ENCODE data around the gene COPG2.
A peak's percentile ranks its signal among the peaks of the same experiment; 100 is the strongest.
"Not testable (repeated sequence)": the region's sequence is repeated elsewhere in the genome, so short reads cannot be mapped to it uniquely, and the experiment has no call there.

The COPG2 gene

GRCh38 chr7:130695840-130696239 is 27.3 kb upstream of the COPG2 start:
- H3K9me3 ChIP-seq (ENCODE audit: control insufficient read depth, insufficient read depth, low read length), result no peaks in the 10 kb centered on the region
- H3K9me2 ChIP-seq (replicated peaks; ENCODE audit: control insufficient read depth, low read length), result no peaks in the 10 kb centered on the region
- 0 out of 2 replicates have a peak, but pooled peaks cover 6% of the 10 kb centered on the region for H3K27me3 ChIP-seq (ENCODE audit: control insufficient read depth, low read length)
- H4K20me1 ChIP-seq (ENCODE audit: control insufficient read depth, insufficient read depth, low read depth, low read length), result no peaks in the 10 kb centered on the region
- no peaks in the 10 kb centered on the region for H3K79me2 ChIP-seq (ENCODE audit: control insufficient read depth, low read length)
- no peak overlapping the region for H3K27ac ChIP-seq (ENCODE audit: low read depth, low read length)
- no peak overlapping the region for H3K4me2 ChIP-seq (ENCODE audit: low read length)
- H3K36me3 ChIP-seq (ENCODE audit: control insufficient read depth, low read length), result no peaks in the 10 kb centered on the region
- TF ChIP-seq EZH2phosphoT487 (IDR thresholded peaks at IDR 0.05; ENCODE audit: borderline replicate concordance, low read length) (no peak), CTCF (IDR thresholded peaks at IDR 0.05; ENCODE audit: low read depth, low read length, poor library complexity, severe bottlenecking) (peak; percentile 88)
- no peaks in the 10 kb centered on the region for H3F3A ChIP-seq (ENCODE audit: control insufficient read depth, insufficient read depth)
- H3K4me1 ChIP-seq (ENCODE audit: control insufficient read depth, low read length), result no peaks in the 10 kb centered on the region
- H3K4me3 ChIP-seq (ENCODE audit: low read length), result no peak overlapping the region

- H3K9me3 ChIP-seq (ENCODE audit: control insufficient read depth, insufficient read depth, low read length), result peaks cover 19% of the 10 kb centered on the region
- H3K4me1 ChIP-seq (ENCODE audit: control insufficient read depth, low read length); H3K27ac ChIP-seq (ENCODE audit: low read depth, low read length); H3K9me2 ChIP-seq (replicated peaks; ENCODE audit: control insufficient read depth, low read length); H3K4me3 ChIP-seq (ENCODE audit: low read length); H3K36me3 ChIP-seq (ENCODE audit: control insufficient read depth, low read length); H3F3A ChIP-seq (ENCODE audit: control insufficient read depth, insufficient read depth); H3K79me2 ChIP-seq (ENCODE audit: control insufficient read depth, low read length); H4K20me1 ChIP-seq (ENCODE audit: control insufficient read depth, insufficient read depth, low read depth, low read length); H3K4me2 ChIP-seq (ENCODE audit: low read length); H3K27me3 ChIP-seq (ENCODE audit: control insufficient read depth, low read length): not testable (repeated sequence)
These were observed 23.8 kb upstream of the COPG2 start for GRCh38 chr7:130692396-130692795.

GRCh38 chr7:130689683-130690082 is 21.1 kb upstream of the COPG2 start:
- peaks cover 10% of the 10 kb centered on the region; the same call in 1 of the 2 replicates for H3K27me3 ChIP-seq (ENCODE audit: control insufficient read depth, low read length)
- H3K9me2 ChIP-seq (replicated peaks; ENCODE audit: control insufficient read depth, low read length), result no peaks in the 10 kb centered on the region; the same call in 1 of the 2 replicates
- H4K20me1 ChIP-seq (ENCODE audit: control insufficient read depth, insufficient read depth, low read depth, low read length), result no peaks in the 10 kb centered on the region
- no peaks in the 10 kb centered on the region for H3K36me3 ChIP-seq (ENCODE audit: control insufficient read depth, low read length)
- H3K4me3 ChIP-seq (ENCODE audit: low read length), result no peak overlapping the region
- peaks cover 25% of the 10 kb centered on the region for H3K9me3 ChIP-seq (ENCODE audit: control insufficient read depth, insufficient read depth, low read length)
- no peaks in the 10 kb centered on the region for H3F3A ChIP-seq (ENCODE audit: control insufficient read depth, insufficient read depth)
- no peaks in the 10 kb centered on the region for H3K79me2 ChIP-seq (ENCODE audit: control insufficient read depth, low read length)
- H3K4me1 ChIP-seq (ENCODE audit: control insufficient read depth, low read length), result no peaks in the 10 kb centered on the region
- no peak overlapping the region for H3K27ac ChIP-seq (ENCODE audit: low read depth, low read length)
- no peak for TF ChIP-seq EZH2phosphoT487 (IDR thresholded peaks at IDR 0.05; ENCODE audit: borderline replicate concordance, low read length)
- no peak for TF ChIP-seq CTCF (IDR thresholded peaks at IDR 0.05; ENCODE audit: low read depth, low read length, poor library complexity, severe bottlenecking)
- H3K4me2 ChIP-seq (ENCODE audit: low read length), result no peak overlapping the region

DNA sequence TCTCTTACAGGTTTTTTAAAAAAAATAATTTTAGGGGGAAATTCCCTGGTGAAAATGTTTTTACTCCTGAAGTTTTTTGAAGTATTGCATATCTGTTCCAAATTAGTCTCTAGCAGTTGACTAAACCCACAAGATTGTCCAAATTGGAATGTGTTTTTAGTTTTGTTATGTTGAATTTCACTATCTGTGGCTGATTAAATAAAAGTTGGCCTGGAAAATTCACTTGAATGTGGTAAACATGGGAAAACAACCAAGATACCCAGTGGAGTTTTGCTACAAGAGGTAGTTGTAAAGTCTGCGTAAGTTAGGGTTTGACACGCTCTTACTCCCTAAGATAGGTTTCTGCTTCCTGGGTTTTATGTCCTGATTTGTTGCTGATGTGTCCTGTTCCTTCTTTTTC is 14.5 kb upstream of the COPG2 start:
- no peak overlapping the region for H3K4me2 ChIP-seq (ENCODE audit: low read length)

More for the DNA sequence above, 14.5 kb upstream of the COPG2 start:
- no peaks in the 10 kb centered on the region for H4K20me1 ChIP-seq (ENCODE audit: control insufficient read depth, insufficient read depth, low read depth, low read length)
- no peaks in the 10 kb centered on the region for H3F3A ChIP-seq (ENCODE audit: control insufficient read depth, insufficient read depth)
- H3K36me3 ChIP-seq (ENCODE audit: control insufficient read depth, low read length), result no peaks in the 10 kb centered on the region
- H3K9me3 ChIP-seq (ENCODE audit: control insufficient read depth, insufficient read depth, low read length), result peaks cover 9% of the 10 kb centered on the region
- H3K4me1 ChIP-seq (ENCODE audit: control insufficient read depth, low read length), result no peaks in the 10 kb centered on the region
- no peak overlapping the region for H3K4me3 ChIP-seq (ENCODE audit: low read length)
- H3K27me3 ChIP-seq (ENCODE audit: control insufficient read depth, low read length), result peaks cover 16% of the 10 kb centered on the region; the same call in 1 of the 2 replicates
- no peak overlapping the region for H3K27ac ChIP-seq (ENCODE audit: low read depth, low read length)
- TF ChIP-seq CTCF (IDR thresholded peaks at IDR 0.05; ENCODE audit: low read depth, low read length, poor library complexity, severe bottlenecking), result no peak
- H3K79me2 ChIP-seq (ENCODE audit: control insufficient read depth, low read length), result no peaks in the 10 kb centered on the region
- no peaks in the 10 kb centered on the region; the same call in 1 of the 2 replicates for H3K9me2 ChIP-seq (replicated peaks; ENCODE audit: control insufficient read depth, low read length)
